Measurements from ENCODE around the gene SLC38A3. TPM values are rescaled to one million over a fixed set of nuclear protein-coding genes. Genes with fewer than 3 reads are reported as not detected.

The SLC38A3 gene
- total and polyA plus RNA-seq, 2 donors (not counting 3 experiments of a cell fraction or from before 2014, with no cell fraction given): 0.60 to 1.1 TPM

DNA sequence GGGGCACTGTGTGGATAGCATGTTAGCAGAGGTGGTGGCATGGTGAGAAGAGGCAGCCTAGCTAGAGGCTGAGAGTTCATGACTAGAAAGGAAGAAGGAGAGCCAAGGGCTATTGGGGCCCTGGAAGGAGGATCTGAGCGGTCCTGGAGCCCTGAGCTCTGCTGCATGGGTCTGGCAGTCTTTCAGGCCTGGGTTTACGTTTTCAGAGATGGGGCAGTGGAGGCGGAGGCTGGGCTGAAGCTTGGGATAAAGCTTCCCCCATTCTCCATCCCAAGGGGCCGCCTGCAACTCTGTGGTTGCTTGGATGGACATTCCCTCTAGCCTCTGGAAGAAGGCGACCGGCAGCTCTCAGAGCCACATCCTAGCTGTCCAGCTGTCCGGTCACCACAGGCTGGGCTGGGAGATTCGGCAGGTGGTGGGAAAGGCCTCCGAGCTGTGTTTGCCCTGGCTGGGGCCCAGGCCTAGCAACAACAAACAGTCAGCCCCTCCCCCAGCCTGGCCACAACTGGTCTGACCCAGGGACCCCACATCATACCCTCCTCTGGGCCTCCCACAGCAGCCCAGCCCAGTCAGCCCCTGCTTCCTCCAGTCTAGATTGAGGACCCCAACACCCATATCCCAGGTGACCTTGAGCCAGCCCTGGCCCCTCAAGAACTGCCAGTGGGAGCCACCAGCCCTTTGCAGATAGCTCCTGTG is 1.8 kb upstream of the SLC38A3 start:
- no TSS peak for BruUV-seq (replicated peaks)
- Histone ChIP-seq H3K4me2 (ENCODE audit: insufficient read depth, low read length) (no peak overlapping the region), H4K20me1 (replicated peaks; ENCODE audit: control insufficient read depth, extremely low read depth, insufficient read depth, low read length) (no peaks in the 10 kb centered on the region), H3K4me3 (replicated peaks in 1 of 3; ENCODE audit: insufficient read depth in 1 of 3, low read depth in 1 of 3, low read length in 3 of 3) (no peak overlapping the region), H3K27ac (ENCODE audit: insufficient read depth, low read depth, low read length) (no peak overlapping the region), H3K36me3 (ENCODE audit: control insufficient read depth in 2 of 2, extremely low read depth in 1 of 2, insufficient read depth in 2 of 2, low read length in 2 of 2) (no peaks in the 10 kb centered on the region), H3K4me1 (ENCODE audit: control insufficient read depth, extremely low read depth, insufficient read depth, low read length) (peaks cover 3% of the 10 kb centered on the region), H3K79me2 (ENCODE audit: control insufficient read depth, insufficient read depth, low read length) (no peaks in the 10 kb centered on the region), H3K9ac (replicated peaks; ENCODE audit: extremely low read depth, insufficient read depth, low read length) (no peak overlapping the region), H3K9me1 (replicated peaks; ENCODE audit: control insufficient read depth, extremely low read depth, insufficient read depth, low read length) (no peaks in the 10 kb centered on the region), H2AFZ (ENCODE audit: low read depth, low read length) (no peak overlapping the region), H3K9me3 (replicated peaks; ENCODE audit: control insufficient read depth, insufficient read depth, low read length) (no peaks in the 10 kb centered on the region), H3K27me3 (ENCODE audit: control insufficient read depth in 2 of 2, insufficient read depth in 2 of 2, low read length in 2 of 2) (peaks cover 18% of the 10 kb centered on the region in 2 experiments)
- FAIRE-seq (no peak), DNase-seq (ENCODE audit: low read depth, low spot score) (no peak)
- dilution Hi-C loops (cut with MboI; ENCODE audit: extremely low pct_ligation_motif_present, low sequenced_read_pairs): no loop called here
- CTCF ChIA-PET: interaction anchor here (1.0 to 4.8 kb wide), 9 partner anchors 8 to 81 kb away, joined by 3 to 43 read pairs (median 5); no protein-coding TSS in a partner anchor
- intact Hi-C loops (cut with micrococcal nuclease): no loop called here
- POLR2A ChIA-PET: no interaction called here
- no peak for TF ChIP-seq MYC (IDR thresholded peaks at IDR 0.05; ENCODE audit: low read depth, low read length)
- TF ChIP-seq GATA2 (IDR thresholded peaks at IDR 0.05; ENCODE audit: insufficient read depth, insufficient read length, low read depth, low read length): no peak
- TF ChIP-seq, protein P1, sequence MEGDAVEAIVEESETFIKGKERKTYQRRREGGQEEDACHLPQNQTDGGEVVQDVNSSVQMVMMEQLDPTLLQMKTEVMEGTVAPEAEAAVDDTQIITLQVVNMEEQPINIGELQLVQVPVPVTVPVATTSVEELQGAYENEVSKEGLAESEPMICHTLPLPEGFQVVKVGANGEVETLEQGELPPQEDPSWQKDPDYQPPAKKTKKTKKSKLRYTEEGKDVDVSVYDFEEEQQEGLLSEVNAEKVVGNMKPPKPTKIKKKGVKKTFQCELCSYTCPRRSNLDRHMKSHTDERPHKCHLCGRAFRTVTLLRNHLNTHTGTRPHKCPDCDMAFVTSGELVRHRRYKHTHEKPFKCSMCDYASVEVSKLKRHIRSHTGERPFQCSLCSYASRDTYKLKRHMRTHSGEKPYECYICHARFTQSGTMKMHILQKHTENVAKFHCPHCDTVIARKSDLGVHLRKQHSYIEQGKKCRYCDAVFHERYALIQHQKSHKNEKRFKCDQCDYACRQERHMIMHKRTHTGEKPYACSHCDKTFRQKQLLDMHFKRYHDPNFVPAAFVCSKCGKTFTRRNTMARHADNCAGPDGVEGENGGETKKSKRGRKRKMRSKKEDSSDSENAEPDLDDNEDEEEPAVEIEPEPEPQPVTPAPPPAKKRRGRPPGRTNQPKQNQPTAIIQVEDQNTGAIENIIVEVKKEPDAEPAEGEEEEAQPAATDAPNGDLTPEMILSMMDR (IDR thresholded peaks at IDR 0.05; ENCODE audit: extremely low read depth in 1 of 2, insufficient read depth in 1 of 2, low read depth in 1 of 2, low read length in 2 of 2): no peak
- TF ChIP-seq, protein P2, sequence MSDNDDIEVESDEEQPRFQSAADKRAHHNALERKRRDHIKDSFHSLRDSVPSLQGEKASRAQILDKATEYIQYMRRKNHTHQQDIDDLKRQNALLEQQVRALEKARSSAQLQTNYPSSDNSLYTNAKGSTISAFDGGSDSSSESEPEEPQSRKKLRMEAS (IDR thresholded peaks at IDR 0.05; ENCODE audit: insufficient read depth, insufficient read length): no peak
- TF ChIP-seq POLR2A (IDR thresholded peaks at IDR 0.05; ENCODE audit: low read depth, low read length): no peak
- TF ChIP-seq POLR2AphosphoS5 (IDR thresholded peaks at IDR 0.05; ENCODE audit: insufficient read depth, low read depth, low read length): no peak
- no peak for TF ChIP-seq EZH2 (IDR thresholded peaks at IDR 0.05; ENCODE audit: borderline replicate concordance, low read depth, low read length, severe bottlenecking)
- TF ChIP-seq JUN (IDR thresholded peaks at IDR 0.05; ENCODE audit: borderline replicate concordance, insufficient read depth, insufficient read length, low read depth): no peak
- no peak for TF ChIP-seq FOS (IDR thresholded peaks at IDR 0.05; ENCODE audit: borderline replicate concordance, insufficient read depth, low read length)
